IMR-90 (cell line): Measurements from ENCODE around the gene SBF1. TPM values are rescaled to one million over a fixed set of nuclear protein-coding genes. Genes with fewer than 3 reads are reported as not detected.

Experiments
- ATAC-seq: fragments of 200-7000 bp; cut with Tn5 transposase; 2 replicates; pipeline ENCODE4 v1.9.1; 2020; ENCODE audit warnings: low read depth, mild to moderate bottlenecking, moderate library complexity
- BruUV-seq: library from RNA; stranded (reverse); fragments of 400-500 nt; replicated peaks from 2 replicates; lab custom pipeline; 2021; lab: Mats Ljungman, UMichigan
- CTCF ChIA-PET: fragments of 300-600 bp; formaldehyde crosslinking; extraction: SDS; loops from one replicate; lab custom pipeline; 2021; ENCODE audit warnings: antibody characterized with exemption; lab: Yijun Ruan, JAX
- POLR2A ChIA-PET: fragments of 300-600 bp; sonication (Branson Sonifier 250); formaldehyde crosslinking; loops from one replicate; lab custom pipeline; 2022; ENCODE audit warnings: antibody characterized with exemption; ENCODE audit not compliant: unreplicated experiment; lab: Charles Lee
- DNase-seq: peaks from one replicate; pipeline ENCODE4 v3.0.0; 2013
- H2AFZ ChIP-seq: replicated peaks from 2 replicates; pipeline ENCODE3; 2013; ENCODE audit warnings: low read length, mild to moderate bottlenecking; ENCODE audit not compliant: poor library complexity
- H2AK5ac ChIP-seq: 2 replicates; pipeline ENCODE4 v1.6.1; 2013; ENCODE audit warnings: low read depth, low read length, inconsistent platforms
- H2AK9ac ChIP-seq: replicated peaks from 2 replicates; pipeline ENCODE3; 2013; ENCODE audit warnings: mild to moderate bottlenecking, low read depth, low read length, moderate library complexity; ENCODE audit not compliant: poor library complexity
- H2BK120ac ChIP-seq: 2 replicates; pipeline ENCODE4 v1.6.1; 2013; ENCODE audit warnings: low read depth, low read length, inconsistent platforms
- H2BK15ac ChIP-seq: 3 replicates; pipeline ENCODE4 v1.6.1; 2013; ENCODE audit warnings: low read depth, low read length, inconsistent platforms
- H2BK20ac ChIP-seq: 2 replicates; pipeline ENCODE4 v1.6.1; 2013; ENCODE audit warnings: low read depth, mild to moderate bottlenecking, inconsistent platforms, low read length, moderate library complexity
- H2BK5ac ChIP-seq: 2 replicates; pipeline ENCODE4 v1.6.1; 2013; ENCODE audit warnings: mild to moderate bottlenecking, low read depth, low read length, inconsistent platforms; ENCODE audit not compliant: poor library complexity, severe bottlenecking
- H3K14ac ChIP-seq: replicated peaks from 2 replicates; pipeline ENCODE4 v1.6.1; 2013; ENCODE audit warnings: low read depth, low read length, inconsistent platforms
- H3K18ac ChIP-seq: 2 replicates; pipeline ENCODE4 v1.6.1; 2013; ENCODE audit warnings: low read depth, low read length, control low read depth
- H3K23ac ChIP-seq: 2 replicates; pipeline ENCODE4 v1.6.1; 2013; ENCODE audit warnings: low read depth, low read length, inconsistent platforms
- H3K27ac ChIP-seq: 2 replicates; pipeline ENCODE4 v1.5.1; 2013; ENCODE audit warnings: mild to moderate bottlenecking, control low read depth, low read length; ENCODE audit not compliant: insufficient read depth
- H3K27me3 ChIP-seq: 2 replicates; pipeline ENCODE4 v1.6.1; 2013; ENCODE audit warnings: low read length; ENCODE audit not compliant: control insufficient read depth, insufficient read depth
- H3K36me3 ChIP-seq: 2 replicates; pipeline ENCODE4 v1.6.1; 2013; ENCODE audit warnings: low read length, mixed read lengths; ENCODE audit not compliant: control insufficient read depth, insufficient read depth
- H3K4ac ChIP-seq: 2 replicates; pipeline ENCODE4 v1.6.1; 2013; ENCODE audit warnings: low read depth, low read length, inconsistent platforms
- H3K4me1 ChIP-seq: 2 replicates; pipeline ENCODE4 v1.6.1; 2013; ENCODE audit warnings: low read length, mixed read lengths; ENCODE audit not compliant: control insufficient read depth, insufficient read depth
- H3K4me2 ChIP-seq: 2 replicates; pipeline ENCODE4 v1.6.1; 2013; ENCODE audit warnings: low read depth, mild to moderate bottlenecking, control low read depth, low read length, moderate library complexity
- H3K4me3 ChIP-seq: 2 replicates; pipeline ENCODE4 v1.5.1; 2013; ENCODE audit warnings: low read depth, mild to moderate bottlenecking, control low read depth, low read length, moderate library complexity; ENCODE audit not compliant: insufficient read depth
- H3K56ac ChIP-seq: 2 replicates; pipeline ENCODE4 v1.6.1; 2013; ENCODE audit warnings: low read length, inconsistent platforms; ENCODE audit not compliant: insufficient read depth; ENCODE audit errors: extremely low read depth
- H3K79me1 ChIP-seq, 2 experiments: 2 replicates each; pipeline ENCODE4 v1.6.1; 2013; ENCODE audit warnings: low read length in 2 of 2, inconsistent platforms in 1 of 2, low read depth in 1 of 2
- H3K9ac ChIP-seq: 2 replicates; pipeline ENCODE4 v1.6.1; 2013; ENCODE audit warnings: low read depth, low read length, control low read depth
- H3K9me1 ChIP-seq: 2 replicates; pipeline ENCODE4 v1.6.1; 2013; ENCODE audit warnings: low read length, inconsistent platforms; ENCODE audit not compliant: insufficient read depth
- H3K9me3 ChIP-seq: 2 replicates; pipeline ENCODE4 v1.6.1; 2013; ENCODE audit warnings: low read length; ENCODE audit not compliant: control insufficient read depth, insufficient read depth
- H4K20me1 ChIP-seq: 2 replicates; pipeline ENCODE4 v1.6.1; 2013; ENCODE audit warnings: low read length, inconsistent platforms; ENCODE audit not compliant: insufficient read depth
- H4K5ac ChIP-seq: 2 replicates; pipeline ENCODE4 v1.6.1; 2013; ENCODE audit warnings: mild to moderate bottlenecking, low read depth, low read length, control low read depth
- H4K8ac ChIP-seq, 2 experiments: 2 replicates each; pipeline ENCODE4 v1.6.1; 2013; ENCODE audit warnings: low read depth in 2 of 2, low read length in 2 of 2, control low read depth in 1 of 2, inconsistent platforms in 1 of 2
- H4K91ac ChIP-seq: 2 replicates; pipeline ENCODE4 v1.6.1; 2013; ENCODE audit warnings: low read depth, low read length, inconsistent platforms; ENCODE audit not compliant: insufficient read depth
- BHLHE40 ChIP-seq: fragments of 150-350 bp; IDR thresholded peaks from 2 replicates; pipeline ENCODE4 v1.6.1; 2016; ENCODE audit warnings: mild to moderate bottlenecking, low read depth, low read length
- CEBPB ChIP-seq: IDR thresholded peaks from 2 replicates; pipeline ENCODE4 v1.6.1; 2012; ENCODE audit warnings: low read depth, low read length, improper control_type of control experiment
- CTCF ChIP-seq: conservative IDR thresholded peaks from 2 replicates; pipeline ENCODE4 v1.5.1; 2012; ENCODE audit warnings: mild to moderate bottlenecking, low read depth, low read length, improper control_type of control experiment
- MAZ ChIP-seq: IDR thresholded peaks from 2 replicates; pipeline ENCODE4 v1.6.1; 2012; ENCODE audit warnings: low read depth, mild to moderate bottlenecking, low read length, improper control_type of control experiment, moderate library complexity, borderline replicate concordance
- MXI1 ChIP-seq: IDR thresholded peaks from 2 replicates; pipeline ENCODE4 v1.6.1; 2012; ENCODE audit warnings: low read depth, mild to moderate bottlenecking, low read length, moderate library complexity, borderline replicate concordance
- POLR2A ChIP-seq: IDR thresholded peaks from 2 replicates; pipeline ENCODE4 v1.6.1; 2012; ENCODE audit warnings: mild to moderate bottlenecking, low read depth, low read length
- RAD21 ChIP-seq: IDR thresholded peaks from 2 replicates; pipeline ENCODE4 v1.6.1; 2012; ENCODE audit warnings: low read length, improper control_type of control experiment
- RCOR1 ChIP-seq: IDR thresholded peaks from 2 replicates; pipeline ENCODE4 v1.6.1; 2012; ENCODE audit warnings: mild to moderate bottlenecking, low read length, improper control_type of control experiment; ENCODE audit not compliant: insufficient replicate concordance
- RFX5 ChIP-seq: IDR thresholded peaks from 2 replicates; pipeline ENCODE4 v1.8.0; 2012; ENCODE audit warnings: low read depth, mild to moderate bottlenecking, low read length, moderate library complexity
- WGBS, 2 experiments: methylation state at CpG; one replicate each; pipeline versions ENCODE4 v1.1.5 to v1.1.7; 2013; ENCODE audit warnings: missing lambda C conversion rate in 2 of 2; ENCODE audit not compliant: insufficient read length in 1 of 2; ENCODE audit errors: extremely low coverage in 2 of 2; 5-methylcytosine and 5-hydroxymethylcytosine counted together
- dilution Hi-C: fragments of 300-500 bp; cut with HindIII; formaldehyde crosslinking; loops from one replicate; pipeline ENCODE4 v1.14.3; 2018; ENCODE audit warnings: low sequenced_read_pairs; ENCODE audit not compliant: unreplicated experiment
- in situ Hi-C: fragments of 300-500 bp; cut with MboI; formaldehyde crosslinking; loops from 3 replicates; pipeline ENCODE4 v1.14.3; 2019; ENCODE audit warnings: low sequenced_read_pairs, inconsistent platforms, mixed read lengths
- intact Hi-C: fragments of 100-400 bp; cut with micrococcal nuclease; formaldehyde crosslinking; loops from 2 replicates; pipeline ENCODE4 v1.10.0; 2022
- polyA plus RNA-seq, 3 experiments: library from polyadenylated mRNA; depleted of rRNA; stranded (reverse); fragments of >200 nt; gene quantifications; 2 replicates each; pipeline ENCODE4 v1.2.3, GENCODE V29; 2012; ENCODE audit warnings: low replicate concordance in 1 of 3
- total RNA-seq: library from RNA; depleted of rRNA; stranded (reverse); fragments of >200 nt; gene quantifications from 2 replicates; pipeline ENCODE4 v1.2.3, GENCODE V29; 2012
- TF ChIP-seq, protein P1 (sequence below): fragments of 150-350 bp; IDR thresholded peaks from 2 replicates; pipeline ENCODE4 v1.6.1; 2016; ENCODE audit warnings: low read depth, mild to moderate bottlenecking, low read length, moderate library complexity, borderline replicate concordance
- TF ChIP-seq, protein P2 (sequence below): fragments of 150-350 bp; IDR thresholded peaks from 2 replicates; pipeline ENCODE4 v1.6.1; 2017; ENCODE audit warnings: mild to moderate bottlenecking, antibody characterized with exemption, low read length, low read depth

The SBF1 gene
- total and polyA plus RNA-seq, 2 of the 4 experiments (the other 2 are of a cell fraction) = 21.5 to 33.2 TPM

DNA sequence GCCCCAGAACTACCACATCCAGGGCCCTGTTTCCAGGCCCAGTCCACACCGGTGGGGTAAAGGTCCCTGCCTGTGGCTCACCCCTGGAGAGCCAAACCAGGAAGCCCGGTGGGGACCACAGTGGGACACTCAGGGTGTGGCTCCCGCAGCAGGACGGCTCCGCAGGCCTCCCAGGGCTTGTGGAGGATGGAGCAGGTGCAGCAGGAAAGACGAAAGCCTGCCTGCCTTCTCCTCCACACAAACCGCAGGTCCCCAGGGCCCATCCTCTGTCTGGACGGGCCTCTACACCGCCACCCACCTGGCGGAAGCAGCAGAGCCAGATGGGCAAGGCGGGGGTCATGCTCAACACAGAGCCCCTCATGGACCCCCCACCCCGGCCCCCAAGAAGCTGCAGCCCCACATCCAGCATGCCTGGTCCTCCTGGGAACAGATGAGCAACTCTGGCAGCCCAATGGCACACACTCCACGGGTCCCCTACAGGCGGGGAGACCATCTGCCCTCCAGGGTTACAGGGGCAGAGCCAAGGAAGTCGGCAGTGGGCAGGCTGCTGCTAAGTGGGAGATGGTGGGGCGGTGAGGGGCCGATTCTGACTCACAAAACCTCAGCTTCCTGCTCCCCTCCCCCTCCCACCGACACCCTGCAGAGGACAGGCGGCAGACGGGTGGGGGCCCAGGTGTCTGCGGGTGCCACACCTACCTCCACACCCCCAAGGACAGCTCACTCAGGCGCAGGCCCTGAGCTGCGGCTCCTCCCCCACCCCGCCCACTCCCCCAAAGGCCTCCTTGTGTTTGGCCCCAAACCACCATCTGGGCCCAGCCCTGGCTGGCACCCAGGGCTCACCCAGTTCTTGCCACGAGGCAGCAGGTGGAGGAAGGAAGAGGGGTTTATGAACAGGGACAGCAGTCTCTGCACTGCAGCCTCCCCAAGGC is 5.2 kb downstream of the SBF1 start (continued):
- TF ChIP-seq RCOR1 (no peak), RFX5 (no peak)

DNA sequence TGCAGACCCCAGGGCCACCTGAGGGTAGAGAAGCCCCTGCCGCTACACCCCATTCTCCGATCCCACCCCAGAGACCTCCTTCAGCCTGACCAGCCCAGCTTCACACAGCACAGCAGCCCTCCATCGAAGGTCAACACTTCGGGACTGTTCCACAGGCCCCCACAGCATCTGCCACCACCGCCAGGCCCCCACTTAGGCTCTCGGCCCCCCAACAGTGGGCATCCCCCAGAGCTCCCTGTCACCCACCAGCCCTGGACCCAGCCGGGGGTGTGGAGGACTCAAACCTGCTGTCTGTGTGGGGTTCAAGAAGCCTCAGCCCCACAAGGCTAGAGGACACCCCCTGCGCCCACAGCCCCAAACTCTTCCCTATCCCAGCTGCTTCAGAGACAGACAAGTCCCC is 6.2 kb downstream of the SBF1 start:
- Histone ChIP-seq H4K5ac (no peak overlapping the region), H4K20me1 (peaks cover 60% of the 10 kb centered on the region), H3K4ac (no peak overlapping the region), H3K27ac (no peak overlapping the region), H4K8ac (no peak overlapping the region), H2BK20ac (no peak overlapping the region), H4K91ac (no peak overlapping the region), H3K4me1 (peaks cover 21% of the 10 kb centered on the region), H2AFZ (no peak overlapping the region), H3K56ac (no peak overlapping the region), H3K18ac (no peak overlapping the region), H3K9ac (no peak overlapping the region), H2BK15ac (no peak overlapping the region), H3K9me1 (peaks cover 20% of the 10 kb centered on the region), H3K36me3 (peaks cover 44% of the 10 kb centered on the region), H3K79me1 (peaks cover 24 to 70% of the 10 kb centered on the region in 2 experiments; a peak in 3 of 4 replicates), H2AK9ac (no peak overlapping the region), H3K4me2 (no peak overlapping the region), H2BK120ac (no peak overlapping the region), H3K23ac (no peak overlapping the region), H2BK5ac (no peak overlapping the region), H2AK5ac (no peak overlapping the region), H3K27me3 (no peaks in the 10 kb centered on the region), H3K9me3 (no peaks in the 10 kb centered on the region), H3K14ac (no peak overlapping the region), H3K4me3 (no peak overlapping the region)
- ATAC-seq (no peak), DNase-seq (no peak)
- intact Hi-C loops = no loop called here
- no peak for TF ChIP-seq POLR2A
- TF ChIP-seq, protein P1, sequence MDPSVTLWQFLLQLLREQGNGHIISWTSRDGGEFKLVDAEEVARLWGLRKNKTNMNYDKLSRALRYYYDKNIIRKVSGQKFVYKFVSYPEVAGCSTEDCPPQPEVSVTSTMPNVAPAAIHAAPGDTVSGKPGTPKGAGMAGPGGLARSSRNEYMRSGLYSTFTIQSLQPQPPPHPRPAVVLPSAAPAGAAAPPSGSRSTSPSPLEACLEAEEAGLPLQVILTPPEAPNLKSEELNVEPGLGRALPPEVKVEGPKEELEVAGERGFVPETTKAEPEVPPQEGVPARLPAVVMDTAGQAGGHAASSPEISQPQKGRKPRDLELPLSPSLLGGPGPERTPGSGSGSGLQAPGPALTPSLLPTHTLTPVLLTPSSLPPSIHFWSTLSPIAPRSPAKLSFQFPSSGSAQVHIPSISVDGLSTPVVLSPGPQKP = no peak
- TF ChIP-seq CTCF = no peak
- no peak for TF ChIP-seq MAZ
- TF ChIP-seq MXI1 = no peak
- TF ChIP-seq, protein P2, sequence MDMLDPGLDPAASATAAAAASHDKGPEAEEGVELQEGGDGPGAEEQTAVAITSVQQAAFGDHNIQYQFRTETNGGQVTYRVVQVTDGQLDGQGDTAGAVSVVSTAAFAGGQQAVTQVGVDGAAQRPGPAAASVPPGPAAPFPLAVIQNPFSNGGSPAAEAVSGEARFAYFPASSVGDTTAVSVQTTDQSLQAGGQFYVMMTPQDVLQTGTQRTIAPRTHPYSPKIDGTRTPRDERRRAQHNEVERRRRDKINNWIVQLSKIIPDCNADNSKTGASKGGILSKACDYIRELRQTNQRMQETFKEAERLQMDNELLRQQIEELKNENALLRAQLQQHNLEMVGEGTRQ = no peak
- no peak for TF ChIP-seq RAD21
- no peak for TF ChIP-seq BHLHE40
- no peak for TF ChIP-seq CEBPB
- no TSS peak for BruUV-seq
- 55% methylated on average over 2 of the region's 8 CpGs; no CpG with 5 or more reads in 1 of the 2 experiments for WGBS, 2 experiments
- POLR2A ChIA-PET = interaction anchor here (0.5 kb wide), 1 partner anchor 11 kb away, joined by 15 read pairs; no protein-coding TSS in a partner anchor
- CTCF ChIA-PET = no interaction called here
- dilution Hi-C loops = no loop called here
- in situ Hi-C loops = no loop called here
